Glutamatergic neuron (in vitro differentiated cells): ENCODE results near the gene DDX10. TPM values are rescaled to one million over a fixed set of nuclear protein-coding genes. Genes with fewer than 3 reads are reported as not detected.
A peak's percentile ranks its signal among the peaks of the same experiment; 100 is the strongest.

Experiments used
- DNase-seq: peaks from one replicate; pipeline ENCODE4 v3.0.0; 2022
- H3K27ac Mint-ChIP-seq: one replicate; pipeline ENCODE4 v1.8.0; 2020; ENCODE audit warnings: mild to moderate bottlenecking, mixed read lengths, inconsistent platforms; ENCODE audit not compliant: unreplicated experiment
- H3K27me3 Mint-ChIP-seq: one replicate; pipeline ENCODE4 v1.8.0; 2020; ENCODE audit warnings: mild to moderate bottlenecking, moderate library complexity, mixed read lengths, inconsistent platforms; ENCODE audit not compliant: unreplicated experiment
- H3K36me3 Mint-ChIP-seq: one replicate; pipeline ENCODE4 v1.8.0; 2020; ENCODE audit warnings: mild to moderate bottlenecking, mixed read lengths, inconsistent platforms; ENCODE audit not compliant: unreplicated experiment
- H3K4me1 Mint-ChIP-seq: one replicate; pipeline ENCODE4 v1.8.0; 2020; ENCODE audit warnings: mild to moderate bottlenecking, low read depth, mixed read lengths, inconsistent platforms; ENCODE audit not compliant: unreplicated experiment
- H3K4me3 Mint-ChIP-seq: one replicate; pipeline ENCODE4 v1.8.0; 2020; ENCODE audit warnings: mild to moderate bottlenecking, mixed read lengths, inconsistent platforms; ENCODE audit not compliant: unreplicated experiment
- H3K9me3 Mint-ChIP-seq: one replicate; pipeline ENCODE4 v1.8.0; 2020; ENCODE audit warnings: mild to moderate bottlenecking, moderate library complexity, mixed read lengths, inconsistent platforms; ENCODE audit not compliant: unreplicated experiment
- total RNA-seq: library from RNA; stranded (reverse); fragmentation: NEBNext Ultra II Directional; extraction: Animal tissue kit (Norgen Biotek cat#: 25700); gene quantifications from one replicate; pipeline ENCODE4 v1.2.1, GENCODE V29; 2021; ENCODE audit not compliant: unreplicated experiment
- TF ChIP-seq, protein P1 (sequence below): fragments of 200-600 bp; sonication (generic); IDR thresholded peaks from one replicate; pipeline ENCODE4 v1.5.0; 2021; ENCODE audit not compliant: partially characterized antibody, unreplicated experiment

The DDX10 gene
- total RNA-seq, 1 donor from 2014 or later = 18.8 TPM

DNA sequence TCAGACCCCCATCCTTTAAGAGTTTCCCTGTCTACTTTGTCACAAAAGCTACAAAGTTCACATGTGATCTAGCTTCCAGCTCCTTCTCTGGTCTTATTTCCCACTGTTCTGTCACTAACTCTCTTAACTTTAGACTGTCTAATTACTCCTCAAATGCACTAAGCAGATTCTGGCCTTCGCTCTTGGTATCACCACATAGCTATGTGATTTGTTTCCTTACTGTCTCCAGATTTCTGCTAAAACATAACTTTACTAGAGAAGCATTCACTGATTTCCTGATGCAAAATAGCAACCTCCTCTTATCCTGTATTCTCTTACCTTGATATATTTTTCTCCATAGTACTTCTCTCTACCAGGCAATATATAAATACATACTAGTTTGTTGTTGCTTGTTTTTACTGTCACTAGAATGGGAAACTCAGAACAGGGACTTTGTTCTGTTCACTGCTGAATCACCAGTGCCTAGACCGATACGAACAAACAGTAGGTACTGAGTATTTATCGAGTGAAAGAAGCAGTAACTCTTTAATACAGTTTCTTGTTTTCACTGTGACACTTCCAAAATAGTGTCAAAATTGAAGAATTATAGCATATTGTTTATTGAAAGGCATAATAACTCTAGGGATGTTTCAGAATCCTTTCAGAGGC is 205.6 kb downstream of the DDX10 start:
- TF ChIP-seq, protein P1, sequence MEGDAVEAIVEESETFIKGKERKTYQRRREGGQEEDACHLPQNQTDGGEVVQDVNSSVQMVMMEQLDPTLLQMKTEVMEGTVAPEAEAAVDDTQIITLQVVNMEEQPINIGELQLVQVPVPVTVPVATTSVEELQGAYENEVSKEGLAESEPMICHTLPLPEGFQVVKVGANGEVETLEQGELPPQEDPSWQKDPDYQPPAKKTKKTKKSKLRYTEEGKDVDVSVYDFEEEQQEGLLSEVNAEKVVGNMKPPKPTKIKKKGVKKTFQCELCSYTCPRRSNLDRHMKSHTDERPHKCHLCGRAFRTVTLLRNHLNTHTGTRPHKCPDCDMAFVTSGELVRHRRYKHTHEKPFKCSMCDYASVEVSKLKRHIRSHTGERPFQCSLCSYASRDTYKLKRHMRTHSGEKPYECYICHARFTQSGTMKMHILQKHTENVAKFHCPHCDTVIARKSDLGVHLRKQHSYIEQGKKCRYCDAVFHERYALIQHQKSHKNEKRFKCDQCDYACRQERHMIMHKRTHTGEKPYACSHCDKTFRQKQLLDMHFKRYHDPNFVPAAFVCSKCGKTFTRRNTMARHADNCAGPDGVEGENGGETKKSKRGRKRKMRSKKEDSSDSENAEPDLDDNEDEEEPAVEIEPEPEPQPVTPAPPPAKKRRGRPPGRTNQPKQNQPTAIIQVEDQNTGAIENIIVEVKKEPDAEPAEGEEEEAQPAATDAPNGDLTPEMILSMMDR = no peak
- no peak overlapping the region for H3K27ac Mint-ChIP-seq
- peaks cover under 1% of the 10 kb centered on the region for H3K27me3 Mint-ChIP-seq
- no peaks in the 10 kb centered on the region for H3K36me3 Mint-ChIP-seq
- no peaks in the 10 kb centered on the region for H3K4me1 Mint-ChIP-seq
- no peaks in the 10 kb centered on the region for H3K9me3 Mint-ChIP-seq
- no peak for DNase-seq
- H3K4me3 Mint-ChIP-seq = no peak overlapping the region

DNA sequence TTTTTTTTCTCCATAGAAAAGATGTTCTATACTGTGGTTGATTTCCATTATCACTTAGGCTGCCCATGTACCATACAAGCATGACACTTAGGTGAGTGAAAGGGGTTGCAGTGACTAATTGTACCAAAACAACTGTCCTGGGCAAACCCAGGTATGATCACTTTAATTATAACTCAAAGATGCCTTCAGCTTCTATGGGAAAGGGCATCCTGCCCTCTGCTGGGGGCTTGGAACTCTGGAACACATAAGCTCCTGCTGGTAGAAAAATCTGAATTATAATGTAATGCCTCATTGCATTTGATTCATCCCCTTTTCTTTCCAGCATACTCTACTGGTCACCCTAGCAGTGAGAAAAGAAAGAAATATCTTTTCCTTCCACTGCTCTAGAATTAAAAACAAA is 206.3 kb downstream of the DDX10 start:
- DNase-seq = peak; percentile 47
- Mint-ChIP-seq H3K4me3 (no peak overlapping the region), H3K4me1 (no peaks in the 10 kb centered on the region), H3K36me3 (no peaks in the 10 kb centered on the region), H3K9me3 (no peaks in the 10 kb centered on the region), H3K27ac (no peak overlapping the region), H3K27me3 (no peaks in the 10 kb centered on the region)
- TF ChIP-seq, protein P1 = peak; percentile 40

DNA sequence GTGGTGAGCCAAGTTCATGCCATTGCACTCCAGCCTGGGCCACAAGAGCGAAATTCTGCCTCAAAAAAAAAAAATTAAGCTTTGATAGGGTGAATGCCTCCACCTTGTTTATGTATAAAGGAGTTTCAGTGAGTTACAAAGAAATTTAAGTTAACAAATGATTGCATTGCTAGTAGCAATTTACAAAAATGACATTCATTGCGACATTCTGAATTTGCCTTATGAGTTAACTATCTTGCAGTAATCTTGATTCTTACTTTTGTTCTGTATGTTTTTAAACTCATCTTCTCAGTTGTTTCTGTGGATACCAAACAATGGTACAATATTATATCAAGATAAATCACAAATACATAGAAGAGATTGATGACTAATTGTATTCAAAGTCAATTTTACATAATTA is 207.0 kb downstream of the DDX10 start:
- Mint-ChIP-seq H3K27ac (no peak overlapping the region), H3K4me1 (no peaks in the 10 kb centered on the region), H3K36me3 (no peaks in the 10 kb centered on the region), H3K9me3 (no peaks in the 10 kb centered on the region), H3K4me3 (no peak overlapping the region), H3K27me3 (no peaks in the 10 kb centered on the region)
- DNase-seq = no peak
- TF ChIP-seq, protein P1 = no peak

DNA sequence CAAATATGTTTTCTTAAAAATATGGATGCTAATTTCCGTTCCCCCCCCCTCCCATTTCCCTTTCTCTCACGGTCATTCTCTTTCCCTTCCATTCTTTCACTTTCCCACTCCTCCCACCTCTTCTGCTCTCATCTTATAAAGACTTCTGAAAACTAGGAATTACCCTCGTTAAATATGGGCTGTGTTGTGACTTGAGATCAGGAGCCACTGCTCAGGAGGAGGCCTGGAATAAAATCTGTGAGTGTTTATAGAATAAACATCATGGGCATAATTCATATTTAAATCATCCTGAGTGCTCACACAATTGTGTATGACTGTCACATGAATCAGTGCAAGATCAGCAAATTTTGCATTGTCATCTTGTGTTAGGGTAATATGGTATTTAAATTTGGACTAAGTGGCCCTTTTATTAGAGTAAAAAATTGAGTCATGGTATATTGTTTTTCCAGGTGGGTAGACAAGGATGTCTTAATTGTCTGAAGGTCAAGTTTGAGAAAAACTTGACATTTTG is 208.0 kb downstream of the DDX10 start:
- no peak overlapping the region for H3K4me3 Mint-ChIP-seq
- no peaks in the 10 kb centered on the region for H3K27me3 Mint-ChIP-seq
- H3K4me1 Mint-ChIP-seq = no peaks in the 10 kb centered on the region
- H3K27ac Mint-ChIP-seq = no peak overlapping the region
- no peaks in the 10 kb centered on the region for H3K9me3 Mint-ChIP-seq
- no peaks in the 10 kb centered on the region for H3K36me3 Mint-ChIP-seq
- DNase-seq = no peak
- TF ChIP-seq, protein P1 = no peak

DNA sequence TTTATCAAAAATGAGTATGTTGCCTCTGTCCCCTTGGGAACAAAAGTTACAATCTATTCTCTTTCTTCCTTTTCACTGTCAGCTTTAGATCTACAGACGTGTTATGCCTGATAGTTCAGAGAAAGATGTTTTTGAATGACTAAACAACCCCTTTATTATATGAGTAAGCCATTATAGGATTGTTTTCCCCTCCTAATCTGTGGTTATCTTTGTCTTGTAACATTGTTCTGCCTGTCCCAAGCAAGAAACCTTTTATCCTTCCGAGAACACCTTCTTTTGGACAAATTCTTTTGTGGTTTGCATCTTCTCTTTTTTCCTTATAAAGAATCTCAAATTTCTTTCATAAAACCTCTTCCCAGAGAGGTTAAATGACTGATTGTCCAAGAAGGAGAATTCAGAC is 208.4 kb downstream of the DDX10 start:
- no peaks in the 10 kb centered on the region for H3K36me3 Mint-ChIP-seq
- H3K4me1 Mint-ChIP-seq = no peaks in the 10 kb centered on the region
- no peak overlapping the region for H3K4me3 Mint-ChIP-seq
- H3K9me3 Mint-ChIP-seq = no peaks in the 10 kb centered on the region
- no peak for DNase-seq
- TF ChIP-seq, protein P1 = no peak
- H3K27ac Mint-ChIP-seq = no peak overlapping the region
- H3K27me3 Mint-ChIP-seq = no peaks in the 10 kb centered on the region
